ENCODE results near the gene RPL37A. TPM values are rescaled to one million over a fixed set of nuclear protein-coding genes. Genes with fewer than 3 reads are reported as not detected.

Gene RPL37A
- total RNA-seq, 1 donor from 2014 or later: 1,730 TPM

DNA sequence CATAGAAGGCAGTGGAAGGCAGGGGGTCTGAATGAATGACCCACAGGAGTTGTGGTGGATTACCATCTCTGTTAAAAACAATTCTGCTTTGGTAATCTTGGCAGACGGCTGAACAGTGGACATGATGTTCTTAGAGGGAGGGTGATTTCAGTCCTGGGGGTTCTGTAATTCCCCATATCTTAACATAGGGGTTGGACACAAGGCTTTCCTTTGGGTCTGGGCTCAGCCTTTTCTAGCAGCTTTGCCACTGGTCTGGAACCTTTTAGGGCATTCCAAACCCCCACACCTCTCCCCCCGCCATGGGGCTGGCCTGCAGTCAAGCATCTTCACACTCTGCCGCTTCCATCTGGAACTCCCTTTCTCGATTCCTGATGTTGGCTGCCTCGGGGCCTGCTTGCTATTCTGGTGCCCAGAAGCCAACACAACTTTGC is 50.3 kb downstream of the RPL37A start:
- H3K9me3 Mint-ChIP-seq: no peaks in the 10 kb centered on the region
- peaks cover 15% of the 10 kb centered on the region for H3K4me1 ChIP-seq
- H3K4me3 Mint-ChIP-seq: no peak overlapping the region
- H3K36me3 Mint-ChIP-seq: no peaks in the 10 kb centered on the region
- no peak overlapping the region for H2AFZ ChIP-seq (replicated peaks)
- no peaks in the 10 kb centered on the region for H3K79me2 ChIP-seq (ENCODE audit: low read depth)
- H3K27ac Mint-ChIP-seq: no peak overlapping the region
- no peaks in the 10 kb centered on the region for H3K36me3 ChIP-seq
- no peak for DNase-seq (ENCODE audit: low spot score)
- H3K4me1 Mint-ChIP-seq: peaks cover 25% of the 10 kb centered on the region
- H3F3A ChIP-seq (ENCODE audit: low read depth): peaks cover 5% of the 10 kb centered on the region
- H3K9ac ChIP-seq: no peak overlapping the region
- peaks cover 2% of the 10 kb centered on the region for H3K27me3 Mint-ChIP-seq (ENCODE audit: insufficient read depth, low read depth)
- H4K20me1 ChIP-seq (ENCODE audit: low read depth): no peaks in the 10 kb centered on the region
- no peaks in the 10 kb centered on the region for H3K27me3 ChIP-seq
- TF ChIP-seq EZH2phosphoT487 (IDR thresholded peaks at IDR 0.05) (no peak), EZH2 (IDR thresholded peaks at IDR 0.05) (no peak)
- TF ChIP-seq, protein P1, sequence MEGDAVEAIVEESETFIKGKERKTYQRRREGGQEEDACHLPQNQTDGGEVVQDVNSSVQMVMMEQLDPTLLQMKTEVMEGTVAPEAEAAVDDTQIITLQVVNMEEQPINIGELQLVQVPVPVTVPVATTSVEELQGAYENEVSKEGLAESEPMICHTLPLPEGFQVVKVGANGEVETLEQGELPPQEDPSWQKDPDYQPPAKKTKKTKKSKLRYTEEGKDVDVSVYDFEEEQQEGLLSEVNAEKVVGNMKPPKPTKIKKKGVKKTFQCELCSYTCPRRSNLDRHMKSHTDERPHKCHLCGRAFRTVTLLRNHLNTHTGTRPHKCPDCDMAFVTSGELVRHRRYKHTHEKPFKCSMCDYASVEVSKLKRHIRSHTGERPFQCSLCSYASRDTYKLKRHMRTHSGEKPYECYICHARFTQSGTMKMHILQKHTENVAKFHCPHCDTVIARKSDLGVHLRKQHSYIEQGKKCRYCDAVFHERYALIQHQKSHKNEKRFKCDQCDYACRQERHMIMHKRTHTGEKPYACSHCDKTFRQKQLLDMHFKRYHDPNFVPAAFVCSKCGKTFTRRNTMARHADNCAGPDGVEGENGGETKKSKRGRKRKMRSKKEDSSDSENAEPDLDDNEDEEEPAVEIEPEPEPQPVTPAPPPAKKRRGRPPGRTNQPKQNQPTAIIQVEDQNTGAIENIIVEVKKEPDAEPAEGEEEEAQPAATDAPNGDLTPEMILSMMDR (IDR thresholded peaks at IDR 0.05): no peak
- H3K27ac ChIP-seq: no peak overlapping the region
- H3K4me2 ChIP-seq: no peak overlapping the region
- no peaks in the 10 kb centered on the region for H3K9me3 ChIP-seq (ENCODE audit: low read depth)
- no peak overlapping the region for H3K4me3 ChIP-seq

DNA sequence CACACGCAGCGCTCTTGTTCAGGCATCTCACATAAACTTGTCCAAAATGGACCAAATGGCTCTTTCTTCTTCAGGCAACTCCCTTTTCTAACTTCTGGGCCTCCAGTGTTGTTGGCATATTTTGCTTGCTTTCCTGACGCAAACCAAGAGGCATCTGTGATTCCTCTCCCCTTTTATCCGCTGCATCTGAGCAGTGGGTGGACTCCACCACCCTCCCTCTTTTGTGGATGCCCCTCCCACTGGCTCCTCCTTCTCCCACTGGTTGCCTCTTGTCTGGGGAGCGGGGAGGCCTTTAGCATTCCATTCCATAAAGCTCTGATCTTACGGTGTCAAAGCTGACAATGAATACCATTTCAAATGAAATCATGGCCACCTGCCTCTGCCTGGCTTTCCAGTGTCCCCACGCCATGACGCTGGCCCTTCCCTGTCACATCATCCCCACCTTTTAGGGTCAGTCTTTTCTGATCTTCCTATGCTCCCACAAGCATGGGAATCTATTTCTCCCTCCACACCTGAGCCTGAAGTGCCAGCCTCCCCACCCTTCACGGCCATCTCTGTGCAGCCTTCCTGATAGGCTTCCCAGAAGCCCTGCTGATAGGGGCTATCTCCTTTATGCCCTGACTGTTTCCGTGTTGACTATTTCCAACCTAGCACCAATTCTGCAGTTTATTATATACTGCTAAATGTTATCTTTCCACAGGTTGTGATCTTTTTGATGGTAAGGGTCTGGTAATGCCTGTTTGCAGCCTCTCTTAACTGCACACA is 51.5 kb downstream of the RPL37A start:
- Histone ChIP-seq H3K4me2 (peak overlapping the region; percentile 45), H3K27me3 (no peaks in the 10 kb centered on the region), H3K27ac (no peak overlapping the region), H2AFZ (replicated peaks) (no peak overlapping the region), H3K79me2 (ENCODE audit: low read depth) (no peaks in the 10 kb centered on the region), H3K9ac (no peak overlapping the region), H3K4me1 (peaks cover 15% of the 10 kb centered on the region), H3K9me3 (ENCODE audit: low read depth) (no peaks in the 10 kb centered on the region), H4K20me1 (ENCODE audit: low read depth) (no peaks in the 10 kb centered on the region), H3K36me3 (no peaks in the 10 kb centered on the region), H3F3A (ENCODE audit: low read depth) (peaks cover 5% of the 10 kb centered on the region), H3K4me3 (no peak overlapping the region)
- TF ChIP-seq EZH2phosphoT487 (IDR thresholded peaks at IDR 0.05): no peak
- TF ChIP-seq, protein P1 (IDR thresholded peaks at IDR 0.05): no peak
- TF ChIP-seq EZH2 (IDR thresholded peaks at IDR 0.05): no peak
- Mint-ChIP-seq H3K4me3 (no peak overlapping the region), H3K4me1 (peaks cover 25% of the 10 kb centered on the region), H3K36me3 (no peaks in the 10 kb centered on the region), H3K27ac (peak overlapping the region; percentile 25), H3K27me3 (ENCODE audit: insufficient read depth, low read depth) (peaks cover 2% of the 10 kb centered on the region), H3K9me3 (no peaks in the 10 kb centered on the region)
- peak; percentile 63 for DNase-seq (ENCODE audit: low spot score)

DNA sequence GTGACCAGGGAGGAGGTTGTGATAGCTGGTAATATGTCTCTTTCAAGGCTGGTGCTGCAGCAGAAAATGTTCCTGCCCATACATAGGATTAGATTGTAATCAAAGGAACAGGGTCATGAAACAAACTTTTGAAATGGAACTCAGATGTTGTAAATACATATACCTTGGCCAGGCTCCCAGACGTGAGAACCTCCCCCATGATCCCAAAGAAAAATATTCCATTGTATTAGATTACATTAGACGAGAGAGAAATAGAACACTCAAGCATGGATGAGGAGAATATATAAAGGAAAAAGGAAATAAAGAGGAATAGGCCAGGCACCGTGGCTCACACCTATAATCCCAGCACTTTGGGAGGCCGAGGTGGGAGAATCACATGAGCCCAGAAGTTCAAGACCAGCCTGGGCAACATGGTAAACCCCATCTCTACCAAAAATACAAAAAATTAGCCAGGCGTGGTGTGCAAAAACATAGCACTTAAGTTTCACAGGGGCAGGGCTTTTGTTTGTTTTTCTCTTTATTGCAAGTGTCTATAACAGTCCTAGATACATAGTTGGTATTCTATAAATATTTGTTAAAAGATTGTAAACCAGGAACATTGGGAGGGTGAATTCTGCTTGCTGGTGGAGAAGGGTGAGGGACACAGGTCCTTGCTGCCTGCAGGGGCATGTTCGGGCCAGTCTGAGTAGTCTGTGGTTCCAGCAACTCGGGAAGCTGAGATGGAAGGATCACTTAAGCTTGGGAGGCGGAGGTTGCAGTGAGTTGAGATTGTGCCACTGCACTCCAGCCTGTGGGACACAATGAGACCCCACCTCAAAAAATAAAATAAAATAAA is 52.8 kb downstream of the RPL37A start:
- Mint-ChIP-seq H3K4me1 (peaks cover 25% of the 10 kb centered on the region), H3K9me3 (no peaks in the 10 kb centered on the region), H3K4me3 (no peak overlapping the region), H3K36me3 (no peaks in the 10 kb centered on the region), H3K27ac (no peak overlapping the region), H3K27me3 (ENCODE audit: insufficient read depth, low read depth) (peaks cover 2% of the 10 kb centered on the region)
- Histone ChIP-seq H3K36me3 (no peaks in the 10 kb centered on the region), H2AFZ (replicated peaks) (no peak overlapping the region), H3K4me1 (peaks cover 15% of the 10 kb centered on the region), H3K9ac (no peak overlapping the region), H3K9me3 (ENCODE audit: low read depth) (no peaks in the 10 kb centered on the region), H4K20me1 (ENCODE audit: low read depth) (no peaks in the 10 kb centered on the region), H3K27me3 (no peaks in the 10 kb centered on the region), H3K4me3 (no peak overlapping the region), H3F3A (ENCODE audit: low read depth) (peaks cover 5% of the 10 kb centered on the region), H3K27ac (no peak overlapping the region), H3K79me2 (ENCODE audit: low read depth) (no peaks in the 10 kb centered on the region), H3K4me2 (no peak overlapping the region)
- TF ChIP-seq, protein P1 (IDR thresholded peaks at IDR 0.05): no peak
- TF ChIP-seq EZH2 (IDR thresholded peaks at IDR 0.05) (no peak), EZH2phosphoT487 (IDR thresholded peaks at IDR 0.05) (no peak)
- DNase-seq (ENCODE audit: low spot score): no peak
